ENCODE results near the gene ATP5MC2. TPM values are rescaled to one million over a fixed set of nuclear protein-coding genes. Genes with fewer than 3 reads are reported as not detected.

ATP5MC2 gene
- total RNA-seq, 1 donor from 2014 or later, result 596 TPM

DNA sequence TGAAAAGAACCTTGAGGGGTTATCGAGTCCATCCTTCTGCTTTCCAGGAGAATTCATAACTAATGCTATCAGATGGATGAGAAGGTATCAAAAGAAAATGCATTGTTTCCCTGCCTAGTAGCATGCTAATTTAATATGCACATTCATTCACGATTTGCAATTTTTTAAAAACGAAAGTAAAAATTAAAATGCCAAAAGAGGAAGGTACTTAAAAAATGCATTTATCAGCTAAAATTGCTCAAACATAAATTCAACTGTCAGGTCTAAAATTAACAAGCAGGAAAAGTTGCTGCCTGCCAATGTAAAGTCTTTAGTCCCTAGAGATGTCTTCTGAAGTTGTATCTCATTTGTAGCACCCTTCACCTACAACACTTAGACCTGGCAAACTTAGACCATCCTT lies 57.6 kb downstream of the ATP5MC2 start:
- Mint-ChIP-seq H3K27ac (ENCODE audit: unreplicated experiment) (no peak overlapping the region), H3K4me1 (peaks cover 10% of the 10 kb centered on the region), H3K27me3 (ENCODE audit: low read depth) (no peaks in the 10 kb centered on the region), H3K36me3 (ENCODE audit: low read depth) (peaks cover 2% of the 10 kb centered on the region), H3K9me3 (no peaks in the 10 kb centered on the region), H3K4me3 (no peak overlapping the region)
- TF ChIP-seq, protein P1, sequence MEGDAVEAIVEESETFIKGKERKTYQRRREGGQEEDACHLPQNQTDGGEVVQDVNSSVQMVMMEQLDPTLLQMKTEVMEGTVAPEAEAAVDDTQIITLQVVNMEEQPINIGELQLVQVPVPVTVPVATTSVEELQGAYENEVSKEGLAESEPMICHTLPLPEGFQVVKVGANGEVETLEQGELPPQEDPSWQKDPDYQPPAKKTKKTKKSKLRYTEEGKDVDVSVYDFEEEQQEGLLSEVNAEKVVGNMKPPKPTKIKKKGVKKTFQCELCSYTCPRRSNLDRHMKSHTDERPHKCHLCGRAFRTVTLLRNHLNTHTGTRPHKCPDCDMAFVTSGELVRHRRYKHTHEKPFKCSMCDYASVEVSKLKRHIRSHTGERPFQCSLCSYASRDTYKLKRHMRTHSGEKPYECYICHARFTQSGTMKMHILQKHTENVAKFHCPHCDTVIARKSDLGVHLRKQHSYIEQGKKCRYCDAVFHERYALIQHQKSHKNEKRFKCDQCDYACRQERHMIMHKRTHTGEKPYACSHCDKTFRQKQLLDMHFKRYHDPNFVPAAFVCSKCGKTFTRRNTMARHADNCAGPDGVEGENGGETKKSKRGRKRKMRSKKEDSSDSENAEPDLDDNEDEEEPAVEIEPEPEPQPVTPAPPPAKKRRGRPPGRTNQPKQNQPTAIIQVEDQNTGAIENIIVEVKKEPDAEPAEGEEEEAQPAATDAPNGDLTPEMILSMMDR (conservative IDR thresholded peaks at IDR 0.05), result no peak
- DNase-seq (ENCODE audit: low read depth, low spot score), result no peak

DNA sequence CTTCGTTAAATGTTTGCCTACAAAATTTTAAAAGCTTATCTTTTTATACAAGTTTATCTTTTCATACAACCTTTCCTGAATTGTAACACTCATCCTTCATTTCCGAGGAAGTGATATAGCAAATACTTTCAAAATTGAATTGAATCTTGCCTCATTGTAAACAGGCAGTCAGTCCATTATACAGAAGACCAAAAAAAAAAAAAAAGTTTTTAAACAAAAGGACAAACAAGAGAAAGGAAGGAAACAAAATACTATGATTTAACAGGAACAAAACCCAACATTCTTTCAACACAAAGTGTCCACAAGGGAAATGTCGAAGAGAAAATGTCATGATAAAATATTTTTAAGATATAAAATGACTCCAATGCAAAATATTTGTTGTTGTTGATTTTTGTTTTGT lies 58.2 kb downstream of the ATP5MC2 start:
- Mint-ChIP-seq H3K9me3 (no peaks in the 10 kb centered on the region), H3K4me1 (peaks cover 10% of the 10 kb centered on the region), H3K27me3 (ENCODE audit: low read depth) (no peaks in the 10 kb centered on the region), H3K36me3 (ENCODE audit: low read depth) (peaks cover 2% of the 10 kb centered on the region), H3K27ac (ENCODE audit: unreplicated experiment) (no peak overlapping the region), H3K4me3 (no peak overlapping the region)
- TF ChIP-seq, protein P1 (conservative IDR thresholded peaks at IDR 0.05), result no peak
- DNase-seq (ENCODE audit: low read depth, low spot score), result no peak

DNA sequence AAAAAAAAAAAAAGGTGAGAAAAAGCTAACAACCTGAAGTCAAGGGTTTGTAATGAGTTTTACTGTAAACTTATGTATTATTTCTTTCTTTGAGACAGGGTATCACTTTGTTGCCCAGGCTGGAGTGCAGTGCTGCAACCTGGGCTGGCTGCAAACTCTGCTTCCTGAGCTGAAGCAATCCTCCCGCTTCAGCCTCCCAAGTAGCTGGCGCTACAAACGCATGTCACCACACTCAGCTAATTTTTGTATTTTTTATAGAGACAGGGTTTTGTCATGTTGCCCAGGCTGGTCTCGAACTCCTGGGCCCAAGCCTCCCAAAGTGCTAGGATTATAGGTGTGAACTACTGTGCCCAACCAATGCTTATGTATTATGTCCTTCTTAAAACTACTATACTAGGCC lies 58.9 kb downstream of the ATP5MC2 start:
- TF ChIP-seq, protein P1 (conservative IDR thresholded peaks at IDR 0.05), result no peak
- H3K4me3 Mint-ChIP-seq, result no peak overlapping the region
- no peaks in the 10 kb centered on the region for H3K9me3 Mint-ChIP-seq
- no peak for DNase-seq (ENCODE audit: low read depth, low spot score)
- peaks cover 10% of the 10 kb centered on the region for H3K4me1 Mint-ChIP-seq
- no peaks in the 10 kb centered on the region for H3K27me3 Mint-ChIP-seq (ENCODE audit: low read depth)
- H3K36me3 Mint-ChIP-seq (ENCODE audit: low read depth), result peaks cover 2% of the 10 kb centered on the region
- H3K27ac Mint-ChIP-seq (ENCODE audit: unreplicated experiment), result no peak overlapping the region

Other genes with a start within 250 kb of the ATP5MC2 start
- gene PRR13, start 234.3 kb downstream of the ATP5MC2 start, total RNA-seq, result 82.8 and 89.1 TPM in 2 replicates
- 1,351 and 1,375 TPM in 2 replicates for gene PCBP2, start 224.0 kb downstream of the ATP5MC2 start, total RNA-seq
- 32.9 and 33.0 TPM in 2 replicates for gene MAP3K12, start 176.6 kb downstream of the ATP5MC2 start, total RNA-seq
- 66.6 and 73.1 TPM in 2 replicates for gene TARBP2, start 174.8 kb downstream of the ATP5MC2 start, total RNA-seq
- gene NPFF, start 168.6 kb downstream of the ATP5MC2 start, total RNA-seq, result 0.73 TPM in 1 of 2 replicates, not detected in the other
- gene ATF7, start 49.7 kb downstream of the ATP5MC2 start, total RNA-seq, result 32.5 and 37.4 TPM in 2 replicates
- gene CALCOCO1, start 51.4 kb upstream of the ATP5MC2 start, total RNA-seq, result 32.0 and 34.0 TPM in 2 replicates
- gene CISTR, start 75.9 kb upstream of the ATP5MC2 start, total RNA-seq, result 0.61 TPM in 1 of 2 replicates, not detected in the other

All from neural crest cell (in vitro differentiated cells).